DND-41 (cell line): Measurements from ENCODE around the gene PLA2G2D.
A peak's percentile ranks its signal among the peaks of the same experiment; 100 is the strongest.

Source experiments
- ATAC-seq: fragments of 200-7000 bp; cut with Tn5 transposase; 3 replicates; pipeline ENCODE4 v1.9.1; 2021; ENCODE audit warnings: low read depth; ENCODE audit not compliant: insufficient read depth
- DNase-seq: peaks from one replicate; pipeline ENCODE4 v3.0.0-alpha.2; 2020
- H2AFZ ChIP-seq: 2 replicates; pipeline ENCODE4 v1.6.0; 2012; ENCODE audit warnings: low read depth, low read length
- H3K27ac ChIP-seq: 2 replicates; pipeline ENCODE4 v1.5.1; 2012; ENCODE audit warnings: low read length, inconsistent platforms
- H3K27me3 ChIP-seq: fragments of 200-600 bp; sonication (generic); 2 replicates; pipeline ENCODE4 v1.6.0; 2012; ENCODE audit warnings: low read length, mild to moderate bottlenecking, inconsistent platforms; ENCODE audit not compliant: insufficient read depth, poor library complexity
- H3K36me3 ChIP-seq: 2 replicates; pipeline ENCODE4 v1.5.1; 2012; ENCODE audit warnings: low read length, inconsistent platforms; ENCODE audit not compliant: insufficient read depth
- H3K4me1 ChIP-seq: 2 replicates; pipeline ENCODE4 v1.5.1; 2012; ENCODE audit warnings: mild to moderate bottlenecking, low read length; ENCODE audit not compliant: insufficient read depth
- H3K4me2 ChIP-seq: 2 replicates; pipeline ENCODE4 v1.6.0; 2012; ENCODE audit warnings: mild to moderate bottlenecking, moderate library complexity, low read length, inconsistent platforms; ENCODE audit not compliant: insufficient read depth
- H3K4me3 ChIP-seq, 2 experiments: fragments of 200-600 bp in 1 of 2; shearing (Covaris generic) in 1 of 2; 2 replicates each; pipeline ENCODE4 v1.5.1; 2012 to 2016; ENCODE audit warnings: inconsistent platforms in 2 of 2, low read length in 2 of 2, mild to moderate bottlenecking in 2 of 2, low read depth in 1 of 2, moderate library complexity in 1 of 2
- H3K79me2 ChIP-seq: 2 replicates; pipeline ENCODE4 v1.6.0; 2012; ENCODE audit warnings: low read length, inconsistent platforms; ENCODE audit not compliant: insufficient read depth
- H3K9ac ChIP-seq: 2 replicates; pipeline ENCODE4 v1.6.0; 2012; ENCODE audit warnings: low read depth, mild to moderate bottlenecking, inconsistent platforms, low read length, moderate library complexity
- H3K9me3 ChIP-seq: 2 replicates; pipeline ENCODE4 v1.5.1; 2012; ENCODE audit warnings: low read length, moderate library complexity, mild to moderate bottlenecking, inconsistent platforms; ENCODE audit not compliant: insufficient read depth, severe bottlenecking
- H4K20me1 ChIP-seq: 2 replicates; pipeline ENCODE4 v1.6.0; 2012; ENCODE audit warnings: low read length; ENCODE audit not compliant: insufficient read depth
- EZH2 ChIP-seq: IDR thresholded peaks from 3 replicates; pipeline ENCODE4 v1.6.1; 2012; ENCODE audit warnings: borderline replicate concordance, low read depth, mild to moderate bottlenecking, moderate library complexity, low read length, inconsistent platforms; ENCODE audit not compliant: severe bottlenecking
- TF ChIP-seq, protein P1 (sequence below): IDR thresholded peaks from 2 replicates; pipeline ENCODE4 v1.5.1; 2012; ENCODE audit warnings: borderline replicate concordance, low read length, moderate library complexity, mild to moderate bottlenecking; ENCODE audit not compliant: poor library complexity, severe bottlenecking; ENCODE audit errors: extremely low read depth

The PLA2G2D gene

DNA sequence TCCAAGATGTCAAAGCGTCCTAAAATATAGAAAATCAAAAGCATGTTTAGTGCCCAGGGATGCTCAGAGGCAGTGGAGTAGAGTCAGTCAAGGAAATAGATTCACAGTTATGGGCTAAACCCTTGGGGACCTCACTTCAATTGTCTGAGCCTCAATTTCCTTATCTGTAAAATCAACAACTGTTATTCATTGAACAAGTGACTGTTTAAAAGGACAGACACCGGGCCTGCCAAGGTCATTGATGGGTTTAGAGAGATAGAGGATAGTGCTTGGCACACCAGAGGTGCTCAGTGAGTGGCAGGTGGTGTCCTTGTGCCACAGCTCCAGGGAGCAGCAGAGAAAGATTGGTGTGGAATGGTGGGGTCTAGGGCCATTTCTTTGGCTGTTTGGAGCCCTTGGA is 36.6 kb downstream of the PLA2G2D start:
- no peaks in the 10 kb centered on the region for H3K4me1 ChIP-seq

DNA sequence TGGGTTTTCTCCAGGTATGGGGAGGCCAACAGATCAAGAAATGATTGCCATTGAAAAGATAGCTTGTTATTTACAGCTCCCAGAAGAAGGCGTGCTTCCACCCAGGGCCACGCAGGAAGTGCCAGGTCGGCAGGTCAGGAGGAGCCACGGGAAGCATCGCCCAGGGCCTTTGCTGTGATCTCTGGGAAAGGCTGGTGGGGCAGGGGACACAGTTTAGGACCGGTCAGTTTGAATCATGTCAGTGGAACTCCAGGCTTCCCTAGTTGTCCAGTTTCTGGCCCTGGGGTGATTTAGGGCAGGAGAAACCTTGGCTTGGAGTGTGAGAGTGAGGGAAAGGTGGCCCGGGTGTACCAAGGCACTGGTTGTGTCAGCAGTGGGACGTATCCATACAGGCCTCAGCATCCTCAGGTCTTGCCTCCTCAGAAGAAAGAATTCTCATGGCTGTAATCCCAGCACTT is 38.0 kb downstream of the PLA2G2D start:
- Histone ChIP-seq H3K79me2 (no peaks in the 10 kb centered on the region), H3K4me3 (no peak overlapping the region), H3K27ac (no peak overlapping the region), H3K4me1 (no peaks in the 10 kb centered on the region), H2AFZ (no peak overlapping the region), H3K36me3 (no peaks in the 10 kb centered on the region), H3K9ac (no peak overlapping the region), H3K4me2 (no peak overlapping the region), H3K27me3 (peaks cover 16% of the 10 kb centered on the region), H4K20me1 (no peaks in the 10 kb centered on the region; the same call in 1 of the 2 replicates), H3K9me3 (no peaks in the 10 kb centered on the region)
- ATAC-seq (no peak), DNase-seq (no peak)
- TF ChIP-seq, protein P1, sequence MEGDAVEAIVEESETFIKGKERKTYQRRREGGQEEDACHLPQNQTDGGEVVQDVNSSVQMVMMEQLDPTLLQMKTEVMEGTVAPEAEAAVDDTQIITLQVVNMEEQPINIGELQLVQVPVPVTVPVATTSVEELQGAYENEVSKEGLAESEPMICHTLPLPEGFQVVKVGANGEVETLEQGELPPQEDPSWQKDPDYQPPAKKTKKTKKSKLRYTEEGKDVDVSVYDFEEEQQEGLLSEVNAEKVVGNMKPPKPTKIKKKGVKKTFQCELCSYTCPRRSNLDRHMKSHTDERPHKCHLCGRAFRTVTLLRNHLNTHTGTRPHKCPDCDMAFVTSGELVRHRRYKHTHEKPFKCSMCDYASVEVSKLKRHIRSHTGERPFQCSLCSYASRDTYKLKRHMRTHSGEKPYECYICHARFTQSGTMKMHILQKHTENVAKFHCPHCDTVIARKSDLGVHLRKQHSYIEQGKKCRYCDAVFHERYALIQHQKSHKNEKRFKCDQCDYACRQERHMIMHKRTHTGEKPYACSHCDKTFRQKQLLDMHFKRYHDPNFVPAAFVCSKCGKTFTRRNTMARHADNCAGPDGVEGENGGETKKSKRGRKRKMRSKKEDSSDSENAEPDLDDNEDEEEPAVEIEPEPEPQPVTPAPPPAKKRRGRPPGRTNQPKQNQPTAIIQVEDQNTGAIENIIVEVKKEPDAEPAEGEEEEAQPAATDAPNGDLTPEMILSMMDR = no peak
- TF ChIP-seq EZH2 = no peak

More for the DNA sequence above, 36.6 kb downstream of the PLA2G2D start:
- ATAC-seq (no peak), DNase-seq (no peak)
- no peak for TF ChIP-seq EZH2
- TF ChIP-seq, protein P1 = no peak
- no peak overlapping the region for H3K4me3 ChIP-seq
- no peak overlapping the region for H3K27ac ChIP-seq
- H3K27me3 ChIP-seq = peaks cover 16% of the 10 kb centered on the region
- no peaks in the 10 kb centered on the region for H3K36me3 ChIP-seq
- H3K79me2 ChIP-seq = no peaks in the 10 kb centered on the region
- no peak overlapping the region for H3K4me2 ChIP-seq
- H2AFZ ChIP-seq = no peak overlapping the region
- H3K9me3 ChIP-seq = no peaks in the 10 kb centered on the region
- no peak overlapping the region for H3K9ac ChIP-seq
- no peaks in the 10 kb centered on the region; the same call in 1 of the 2 replicates for H4K20me1 ChIP-seq

DNA sequence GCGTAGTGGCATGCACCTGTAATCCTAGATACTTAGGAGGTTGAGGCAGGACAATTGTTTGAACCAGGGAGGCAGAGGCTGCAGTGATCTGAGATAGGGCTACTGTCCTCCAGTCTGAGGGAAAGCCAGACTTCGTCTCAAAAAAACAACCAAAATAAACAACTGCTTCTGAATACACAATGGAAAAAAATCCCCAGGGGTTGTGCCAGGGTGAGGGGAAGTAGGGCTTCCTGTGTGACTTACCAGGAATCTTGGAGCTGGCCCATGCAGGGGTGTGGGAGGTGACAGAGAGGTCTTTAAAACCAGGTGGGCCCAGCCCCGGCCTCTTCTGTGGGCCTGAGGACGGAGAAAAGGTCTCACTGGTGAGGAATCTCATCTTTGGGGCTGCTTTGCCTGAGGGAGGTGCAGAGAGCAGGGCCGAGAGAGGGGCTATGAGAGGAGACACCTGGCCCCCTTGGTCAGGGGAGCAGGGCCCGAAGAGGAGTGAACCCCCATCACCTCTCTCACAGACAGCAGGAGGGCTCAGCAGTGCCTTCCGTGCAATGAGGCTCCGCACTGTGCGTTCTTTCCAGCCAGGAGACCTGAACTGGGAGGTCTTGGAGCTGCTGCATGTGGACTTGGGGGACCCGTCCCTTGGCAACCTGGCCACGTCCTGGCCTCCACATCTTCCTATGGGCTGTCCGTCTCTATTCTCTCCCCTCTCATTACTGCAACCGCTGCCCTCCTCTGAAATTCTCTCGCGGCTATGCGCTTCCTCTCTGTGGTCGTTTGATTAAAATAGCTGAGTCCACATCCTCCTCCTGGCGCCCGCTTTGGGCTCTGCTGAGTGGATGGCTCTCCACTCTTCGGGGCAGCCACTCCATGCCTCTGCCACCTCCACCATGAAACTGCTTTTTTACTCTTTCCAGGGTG is 38.6 kb downstream of the PLA2G2D start:
- ATAC-seq (0 out of 3 replicates have a peak, but pooled peaks have one; percentile 22), DNase-seq (no peak)
- no peak overlapping the region for H3K27ac ChIP-seq
- no peak overlapping the region for H3K4me3 ChIP-seq
- H3K9me3 ChIP-seq = no peaks in the 10 kb centered on the region
- no peaks in the 10 kb centered on the region for H3K4me1 ChIP-seq
- H3K9ac ChIP-seq = no peak overlapping the region
- TF ChIP-seq, protein P1 = no peak
- TF ChIP-seq EZH2 = no peak
- no peak overlapping the region for H3K4me2 ChIP-seq
- peaks cover 16% of the 10 kb centered on the region for H3K27me3 ChIP-seq
- H3K79me2 ChIP-seq = no peaks in the 10 kb centered on the region
- H3K36me3 ChIP-seq = no peaks in the 10 kb centered on the region
- H4K20me1 ChIP-seq = no peaks in the 10 kb centered on the region; the same call in 1 of the 2 replicates
- H2AFZ ChIP-seq = no peak overlapping the region
